GM12801 (cell line): ENCODE results near the gene RFNG.

Experiments
- TF ChIP-seq, protein P1 (sequence below): IDR thresholded peaks from one replicate; pipeline ENCODE4 v1.5.1; 2011; ENCODE audit warnings: control low read depth; ENCODE audit not compliant: insufficient read length; ENCODE audit errors: extremely low read depth

RFNG gene

DNA sequence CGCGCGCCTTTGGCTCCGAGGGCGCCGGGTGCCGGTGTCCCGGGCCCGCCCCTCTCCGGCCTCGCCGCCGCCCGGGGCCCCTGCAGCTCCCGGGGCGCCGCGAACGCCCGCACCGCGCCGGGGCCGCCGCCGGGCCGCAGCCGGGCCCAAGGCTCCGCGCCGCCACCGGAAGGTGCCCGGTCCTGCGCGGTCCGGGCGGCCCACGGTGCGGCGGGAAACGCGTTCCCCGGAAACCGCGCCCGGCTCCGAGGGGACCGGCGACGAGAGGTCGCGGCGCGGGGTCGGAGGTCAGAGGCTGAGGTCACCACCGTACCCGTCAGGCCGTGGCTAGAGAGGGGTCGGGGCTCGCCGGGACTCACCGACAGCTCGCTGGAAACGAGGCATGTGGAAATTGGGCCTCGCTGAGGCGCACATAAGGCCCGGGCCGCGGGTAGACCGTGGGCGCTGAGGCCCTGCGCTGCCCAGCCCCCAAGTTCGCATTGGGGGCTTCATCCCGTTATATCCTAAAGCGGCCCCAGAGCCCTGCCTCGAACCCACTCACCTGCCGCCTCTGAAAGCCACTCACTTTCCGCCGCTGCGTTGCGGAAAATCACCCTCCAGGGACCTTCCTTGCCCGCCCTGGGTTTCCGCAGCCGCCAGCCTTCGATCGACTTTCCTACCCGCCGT is 14.2 kb upstream of the RFNG start, which contains the start of gene DUS1L:
DUS1L (minus strand) TSS at position 167 of the 666 bp plus-strand sequence. CDS start 745 bp downstream, outside the sequence.
- TF ChIP-seq, protein P1, sequence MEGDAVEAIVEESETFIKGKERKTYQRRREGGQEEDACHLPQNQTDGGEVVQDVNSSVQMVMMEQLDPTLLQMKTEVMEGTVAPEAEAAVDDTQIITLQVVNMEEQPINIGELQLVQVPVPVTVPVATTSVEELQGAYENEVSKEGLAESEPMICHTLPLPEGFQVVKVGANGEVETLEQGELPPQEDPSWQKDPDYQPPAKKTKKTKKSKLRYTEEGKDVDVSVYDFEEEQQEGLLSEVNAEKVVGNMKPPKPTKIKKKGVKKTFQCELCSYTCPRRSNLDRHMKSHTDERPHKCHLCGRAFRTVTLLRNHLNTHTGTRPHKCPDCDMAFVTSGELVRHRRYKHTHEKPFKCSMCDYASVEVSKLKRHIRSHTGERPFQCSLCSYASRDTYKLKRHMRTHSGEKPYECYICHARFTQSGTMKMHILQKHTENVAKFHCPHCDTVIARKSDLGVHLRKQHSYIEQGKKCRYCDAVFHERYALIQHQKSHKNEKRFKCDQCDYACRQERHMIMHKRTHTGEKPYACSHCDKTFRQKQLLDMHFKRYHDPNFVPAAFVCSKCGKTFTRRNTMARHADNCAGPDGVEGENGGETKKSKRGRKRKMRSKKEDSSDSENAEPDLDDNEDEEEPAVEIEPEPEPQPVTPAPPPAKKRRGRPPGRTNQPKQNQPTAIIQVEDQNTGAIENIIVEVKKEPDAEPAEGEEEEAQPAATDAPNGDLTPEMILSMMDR = no peak

DNA sequence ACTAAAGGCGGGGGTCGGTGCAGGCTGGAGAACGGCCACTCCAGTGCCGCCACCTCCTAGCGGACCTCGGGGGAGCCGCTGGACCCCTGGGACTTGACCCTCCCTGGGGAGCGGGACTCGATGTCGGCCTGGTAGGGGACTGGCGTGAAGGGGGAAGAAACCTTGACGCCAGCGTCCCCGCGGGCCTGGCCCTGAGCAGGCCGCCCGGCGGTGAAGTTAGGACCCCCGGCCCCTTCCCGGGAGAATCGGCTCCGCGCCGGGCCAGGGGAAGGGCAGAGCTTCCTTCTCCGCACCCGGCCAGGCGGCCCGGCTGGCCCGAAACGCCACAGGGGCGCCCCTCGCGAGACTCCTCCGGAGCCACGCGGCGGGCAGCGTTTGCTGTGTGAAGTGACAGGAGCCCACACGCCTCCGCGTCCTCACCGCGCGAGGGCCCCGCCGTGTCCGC is 13.6 kb upstream of the RFNG start:
- TF ChIP-seq, protein P1 = no peak

DNA sequence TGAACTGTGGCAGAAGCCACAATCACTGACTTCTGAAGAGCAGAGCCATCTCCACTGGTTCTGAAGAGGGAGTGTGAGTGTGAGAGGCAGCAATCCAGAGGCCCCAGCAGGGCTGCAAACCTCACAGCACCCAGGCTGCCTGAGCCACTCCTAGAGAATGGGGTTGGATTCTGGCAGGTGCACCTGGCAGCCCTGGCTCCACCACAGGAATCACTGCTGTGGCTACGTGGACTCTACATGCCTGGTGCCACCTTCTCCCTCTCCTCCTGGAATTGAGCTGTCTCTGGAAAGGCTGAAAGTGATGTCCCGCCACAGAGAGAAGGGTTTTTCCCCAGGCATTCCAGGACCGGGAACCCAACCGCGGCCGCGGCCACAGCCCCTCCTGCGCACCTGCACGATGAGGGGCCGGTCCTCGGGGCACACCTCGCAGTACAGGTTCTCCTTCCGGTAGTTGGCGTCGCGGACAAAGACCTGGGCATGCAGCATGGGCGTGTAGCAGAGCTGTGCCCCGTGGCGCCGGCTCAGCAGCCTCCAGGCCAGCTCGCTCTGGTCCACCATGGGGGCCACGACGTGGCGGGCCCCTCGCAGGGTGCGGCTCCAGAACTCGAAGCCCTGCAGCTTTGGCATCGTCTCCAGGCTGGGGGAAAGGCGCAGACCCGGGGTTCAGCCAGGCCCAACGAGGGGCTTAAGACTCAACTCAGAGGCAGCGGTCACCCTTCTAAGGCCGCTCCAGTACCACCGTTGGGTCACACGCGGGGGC is 13.0 kb upstream of the RFNG start:
- TF ChIP-seq, protein P1 = no peak

DNA sequence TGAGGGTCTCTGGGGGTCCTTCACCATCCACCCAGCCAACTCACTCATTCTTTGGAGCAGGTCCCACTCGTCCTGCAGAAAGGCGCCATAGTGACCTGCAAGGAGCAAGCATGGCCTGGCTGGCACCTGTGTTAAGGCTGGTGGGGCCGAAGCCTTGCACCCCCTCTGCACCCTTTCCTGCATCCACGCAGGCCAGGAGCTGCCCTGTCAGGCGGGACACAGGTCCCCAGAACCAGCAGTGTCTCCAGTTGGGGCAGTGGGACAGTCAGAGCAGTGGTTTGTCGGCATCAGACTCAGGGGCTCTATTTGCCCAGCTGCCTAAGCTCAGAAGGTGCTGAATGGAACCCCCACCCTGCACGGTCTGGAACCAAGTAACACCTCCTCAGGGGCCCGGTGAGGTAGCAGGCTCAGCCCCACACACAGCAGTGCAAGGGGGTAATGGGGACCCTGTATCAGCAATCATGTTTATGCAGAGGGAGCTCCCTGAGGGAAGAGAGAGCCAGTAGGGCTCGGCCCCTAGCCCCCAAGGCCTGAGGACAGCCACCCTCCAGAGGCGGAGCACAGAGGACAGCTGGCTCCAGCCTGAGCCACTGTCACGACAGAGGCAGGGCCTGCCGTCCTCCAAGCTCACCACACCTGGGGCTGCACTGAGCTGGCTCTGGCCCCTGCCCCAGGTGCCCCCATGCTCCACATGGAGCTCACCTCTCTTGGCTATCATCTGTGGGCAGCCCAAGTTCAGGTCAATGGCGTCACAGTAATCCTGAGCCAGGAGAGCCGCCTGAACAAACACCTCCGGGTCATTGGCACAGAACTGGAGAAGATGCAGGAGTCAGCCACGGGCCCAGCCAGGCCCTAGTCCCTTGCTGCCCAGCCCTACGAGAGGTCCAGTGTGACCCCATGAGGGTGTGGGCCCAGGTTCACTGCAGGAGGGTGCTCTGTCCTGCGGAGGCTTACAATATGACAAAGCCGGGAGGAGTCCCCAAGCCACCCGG is 12.1 kb upstream of the RFNG start:
- TF ChIP-seq, protein P1 = no peak

DNA sequence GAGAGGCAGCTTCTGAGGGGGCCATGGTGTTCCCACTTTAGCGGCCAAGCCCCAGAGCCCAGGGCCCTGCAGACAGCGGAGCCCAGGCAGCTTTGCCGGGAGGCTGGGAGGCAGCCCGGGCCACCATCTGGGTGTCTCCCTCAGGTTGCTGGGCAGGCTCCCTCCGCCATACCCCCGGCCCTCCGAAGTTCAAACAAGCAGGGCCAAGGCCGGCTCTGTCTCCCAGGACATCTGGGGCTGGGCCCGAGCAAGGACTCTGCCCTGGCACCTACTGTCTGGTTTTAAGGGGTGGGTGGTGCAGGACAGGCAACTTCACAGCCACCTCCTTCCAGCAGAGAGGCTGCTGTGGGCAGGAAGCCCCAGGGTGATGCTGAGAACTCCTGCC is 11.4 kb upstream of the RFNG start:
- TF ChIP-seq, protein P1 = no peak

DNA sequence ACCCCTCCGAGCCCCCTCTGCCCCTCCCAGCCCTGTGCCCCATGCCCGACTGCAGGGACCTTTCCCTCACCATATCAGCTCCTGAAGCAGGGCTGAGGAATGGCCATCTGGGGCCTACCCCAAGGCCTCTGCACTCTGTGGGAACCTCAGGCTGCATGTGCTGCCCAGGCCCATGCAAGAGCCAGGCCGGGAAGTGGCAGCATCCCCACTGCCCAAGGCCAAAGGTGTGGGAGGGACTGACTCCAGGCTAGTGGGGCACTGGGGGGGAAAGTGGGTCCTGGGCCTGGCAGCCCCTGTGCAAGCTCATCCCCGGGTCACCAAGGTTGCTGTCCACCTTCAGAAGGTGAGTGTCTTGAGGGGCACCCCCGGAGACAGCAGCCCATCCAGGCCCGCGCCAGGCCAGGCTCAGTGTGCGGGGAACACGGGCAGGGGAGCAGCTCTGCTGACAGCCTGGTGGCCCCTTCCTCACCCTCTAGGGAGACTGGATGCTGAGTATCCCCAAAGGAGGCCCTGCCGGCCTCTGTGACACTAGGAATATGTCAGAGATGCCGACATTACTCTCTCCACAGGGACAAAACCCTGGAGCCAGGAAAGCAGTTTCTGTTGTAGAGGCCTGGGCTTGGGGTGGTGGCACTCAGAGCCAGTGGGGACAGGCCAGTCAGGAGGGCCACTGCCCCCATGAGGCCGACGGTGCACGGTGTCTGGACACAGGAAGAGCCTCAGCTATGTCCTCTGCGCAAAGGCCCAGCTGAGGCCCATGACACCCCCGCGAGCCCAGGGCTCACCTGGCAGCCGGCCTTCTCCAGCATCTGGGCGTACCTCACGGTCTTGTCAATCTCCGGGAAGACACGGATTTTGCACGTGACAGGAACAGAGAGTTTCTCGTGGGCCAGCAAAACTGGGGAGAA is 10.7 kb upstream of the RFNG start:
- TF ChIP-seq, protein P1 = no peak
